ENCODE measurements around the gene B3GAT2.
A peak's percentile ranks its signal among the peaks of the same experiment; 100 is the strongest.

The B3GAT2 gene

GRCh38 chr6:70894001-70894400 is 62.9 kb downstream of the B3GAT2 start:
- no peak for DNase-seq

- no peak for DNase-seq
Observed at GRCh38 chr6:70889270-70889669, 67.6 kb downstream of the B3GAT2 start.

- no peak for DNase-seq
Observed at GRCh38 chr6:70886661-70887060, 70.2 kb downstream of the B3GAT2 start.

- DNase-seq: no peak
Observed at GRCh38 chr6:70886071-70886470, 70.8 kb downstream of the B3GAT2 start.

- DNase-seq: peak; percentile 11
Observed at GRCh38 chr6:70884074-70884983, 72.5 kb downstream of the B3GAT2 start.

- DNase-seq: no peak
Observed at GRCh38 chr6:70879496-70879895, 77.4 kb downstream of the B3GAT2 start.

GRCh38 chr6:70874181-70874913 is 82.5 kb downstream of the B3GAT2 start:
- no peak for DNase-seq

GRCh38 chr6:70872469-70872868 is 84.4 kb downstream of the B3GAT2 start:
- no peak for DNase-seq

GRCh38 chr6:70864401-70864800 is 92.5 kb downstream of the B3GAT2 start:
- DNase-seq: no peak

GRCh38 chr6:70863343-70863742 is 93.5 kb downstream of the B3GAT2 start:
- DNase-seq: no peak

- DNase-seq: no peak
Observed at GRCh38 chr6:70860920-70861319, 95.9 kb downstream of the B3GAT2 start.

- DNase-seq: no peak
Observed at GRCh38 chr6:70860045-70860444, 96.8 kb downstream of the B3GAT2 start.

GRCh38 chr6:70857387-70858077 is 99.3 kb downstream of the B3GAT2 start:
- no peak for DNase-seq

GRCh38 chr6:70852667-70853246 is 104.1 kb downstream of the B3GAT2 start:
- no peak for DNase-seq

- DNase-seq: no peak
Observed at GRCh38 chr6:70849348-70850069, 107.4 kb downstream of the B3GAT2 start.

- DNase-seq: no peak
Observed at GRCh38 chr6:70847106-70848084, 109.5 kb downstream of the B3GAT2 start.

- no peak for DNase-seq
Observed at GRCh38 chr6:70846207-70846835, 110.5 kb downstream of the B3GAT2 start.

- no peak for DNase-seq
Observed at GRCh38 chr6:70844301-70844700, 112.6 kb downstream of the B3GAT2 start.

GRCh38 chr6:70843328-70843918 is 113.4 kb downstream of the B3GAT2 start:
- no peak for DNase-seq

GRCh38 chr6:70842541-70842940 is 114.3 kb downstream of the B3GAT2 start:
- no peak for DNase-seq

Data from NCI-H1048 (cell line).